IMR-90 (cell line): ENCODE results near the gene KRTAP19-8.

Experiments
- CTCF ChIP-seq: conservative IDR thresholded peaks from 2 replicates; pipeline ENCODE4 v1.5.1; 2012; ENCODE audit warnings: mild to moderate bottlenecking, low read depth, low read length, improper control_type of control experiment
- FOS ChIP-seq: fragments of 150-350 bp; IDR thresholded peaks from 2 replicates; pipeline ENCODE4 v1.6.1; 2016; ENCODE audit warnings: low read depth, low read length
- MAZ ChIP-seq: IDR thresholded peaks from 2 replicates; pipeline ENCODE4 v1.6.1; 2012; ENCODE audit warnings: low read depth, mild to moderate bottlenecking, low read length, improper control_type of control experiment, moderate library complexity, borderline replicate concordance
- POLR2A ChIP-seq: IDR thresholded peaks from 2 replicates; pipeline ENCODE4 v1.6.1; 2012; ENCODE audit warnings: mild to moderate bottlenecking, low read depth, low read length
- RAD21 ChIP-seq: IDR thresholded peaks from 2 replicates; pipeline ENCODE4 v1.6.1; 2012; ENCODE audit warnings: low read length, improper control_type of control experiment
- RFX5 ChIP-seq: IDR thresholded peaks from 2 replicates; pipeline ENCODE4 v1.8.0; 2012; ENCODE audit warnings: low read depth, mild to moderate bottlenecking, low read length, moderate library complexity

GRCh38 chr21:31043471-31043870 is 5.2 kb upstream of the KRTAP19-8 start:
- no peak for TF ChIP-seq CTCF
- TF ChIP-seq RAD21: no peak
- TF ChIP-seq RFX5: no peak
- TF ChIP-seq POLR2A: no peak
- TF ChIP-seq MAZ: no peak
- TF ChIP-seq FOS: no peak
